Fibroblast of mammary gland (primary cell): ENCODE data around the gene PHLDA1.

Experiments
- DNase-seq: peaks from one replicate; pipeline ENCODE4 v3.0.0-alpha.2; 2010; ENCODE audit warnings: low read depth
- H3K4me3 ChIP-seq: 2 replicates; pipeline ENCODE4 v1.5.1; 2011; ENCODE audit warnings: low read depth, mild to moderate bottlenecking, low read length, moderate library complexity; ENCODE audit not compliant: control insufficient read depth
- TF ChIP-seq, protein P1 (sequence below): conservative IDR thresholded peaks from 2 replicates; pipeline ENCODE4 v1.5.1; 2011; ENCODE audit warnings: low read depth, low read length, inconsistent platforms; ENCODE audit not compliant: control insufficient read depth, insufficient read depth

Gene PHLDA1

DNA sequence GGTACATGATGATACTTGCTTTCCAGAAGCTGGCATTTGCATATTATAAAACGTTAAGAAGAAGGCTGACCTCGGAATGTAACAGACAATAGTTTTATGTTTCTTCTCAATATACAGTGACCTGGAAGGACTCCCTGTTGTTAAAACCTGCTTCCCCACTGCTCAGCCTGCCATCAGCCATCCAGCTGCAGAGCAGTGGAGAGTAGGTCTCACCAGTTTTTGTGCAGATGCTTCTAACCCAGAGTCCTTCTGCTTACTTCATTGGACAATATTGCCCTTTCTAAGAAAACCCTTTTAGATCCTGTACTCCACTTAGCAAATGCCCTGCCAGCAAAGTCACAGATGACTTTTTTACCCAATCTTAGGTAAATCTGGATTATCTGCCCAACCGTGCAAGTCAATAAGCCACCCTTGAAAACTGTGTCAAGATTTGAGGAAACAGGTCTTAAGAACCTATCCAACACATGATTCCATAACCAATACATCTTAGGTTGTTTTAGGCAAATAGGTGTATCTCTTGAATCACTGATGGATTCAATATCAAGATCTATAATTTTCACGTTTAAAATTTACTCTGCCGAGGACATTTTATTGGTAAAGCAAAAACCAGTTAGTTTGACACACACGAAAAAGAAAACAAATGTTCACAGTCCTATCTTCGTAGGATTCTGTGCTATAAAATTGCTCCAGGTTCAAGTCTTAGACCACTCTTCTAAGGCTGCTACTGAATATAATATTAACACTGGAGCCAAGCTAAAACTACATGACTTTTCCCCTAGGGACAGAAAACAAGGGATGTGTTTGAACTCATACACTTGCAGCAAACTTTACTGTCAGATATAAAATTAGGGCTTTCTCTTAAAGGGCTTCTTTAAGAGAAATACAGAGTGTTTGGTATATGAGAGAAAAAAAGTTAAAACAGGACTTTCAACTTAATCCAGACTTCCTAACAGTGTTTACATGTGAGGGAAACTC lies 5.7 kb downstream of the PHLDA1 start:
- peak; percentile 82 for DNase-seq
- no peak overlapping the region for H3K4me3 ChIP-seq

DNA sequence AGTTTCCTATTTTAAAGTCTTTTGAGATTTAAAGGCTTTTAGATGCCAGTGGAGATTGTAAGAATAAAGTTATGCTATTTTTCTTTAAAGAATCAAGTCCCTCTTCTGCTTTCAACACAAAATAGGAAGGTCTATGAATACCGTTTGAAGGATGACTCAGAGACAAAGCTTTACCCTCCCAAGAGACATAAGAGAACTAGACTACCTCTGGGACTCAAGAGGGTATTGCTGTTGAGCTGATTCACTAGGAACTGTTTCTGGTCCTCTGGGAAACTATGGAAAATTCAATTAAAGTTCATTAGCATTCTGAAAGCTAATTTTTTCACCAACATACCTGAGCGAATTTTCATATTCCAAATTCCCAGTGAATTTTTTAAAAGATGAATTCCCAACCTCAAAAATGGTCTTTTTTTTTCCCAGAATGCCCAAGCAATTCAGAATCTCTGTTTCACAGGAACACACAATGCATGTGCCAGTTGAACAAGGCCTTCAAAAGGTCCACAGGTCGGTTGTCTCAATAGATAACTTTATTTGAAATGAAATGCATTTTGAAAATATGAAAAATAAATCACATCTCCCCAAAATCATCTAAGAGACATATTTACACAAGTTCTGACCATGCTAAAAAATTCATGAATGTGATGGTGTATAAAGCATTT lies 6.5 kb downstream of the PHLDA1 start:
- peak; percentile 97 for DNase-seq
- TF ChIP-seq, protein P1, sequence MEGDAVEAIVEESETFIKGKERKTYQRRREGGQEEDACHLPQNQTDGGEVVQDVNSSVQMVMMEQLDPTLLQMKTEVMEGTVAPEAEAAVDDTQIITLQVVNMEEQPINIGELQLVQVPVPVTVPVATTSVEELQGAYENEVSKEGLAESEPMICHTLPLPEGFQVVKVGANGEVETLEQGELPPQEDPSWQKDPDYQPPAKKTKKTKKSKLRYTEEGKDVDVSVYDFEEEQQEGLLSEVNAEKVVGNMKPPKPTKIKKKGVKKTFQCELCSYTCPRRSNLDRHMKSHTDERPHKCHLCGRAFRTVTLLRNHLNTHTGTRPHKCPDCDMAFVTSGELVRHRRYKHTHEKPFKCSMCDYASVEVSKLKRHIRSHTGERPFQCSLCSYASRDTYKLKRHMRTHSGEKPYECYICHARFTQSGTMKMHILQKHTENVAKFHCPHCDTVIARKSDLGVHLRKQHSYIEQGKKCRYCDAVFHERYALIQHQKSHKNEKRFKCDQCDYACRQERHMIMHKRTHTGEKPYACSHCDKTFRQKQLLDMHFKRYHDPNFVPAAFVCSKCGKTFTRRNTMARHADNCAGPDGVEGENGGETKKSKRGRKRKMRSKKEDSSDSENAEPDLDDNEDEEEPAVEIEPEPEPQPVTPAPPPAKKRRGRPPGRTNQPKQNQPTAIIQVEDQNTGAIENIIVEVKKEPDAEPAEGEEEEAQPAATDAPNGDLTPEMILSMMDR: no peak
- H3K4me3 ChIP-seq: no peak overlapping the region

More for the DNA sequence above, 5.7 kb downstream of the PHLDA1 start:
- TF ChIP-seq, protein P1: no peak

DNA sequence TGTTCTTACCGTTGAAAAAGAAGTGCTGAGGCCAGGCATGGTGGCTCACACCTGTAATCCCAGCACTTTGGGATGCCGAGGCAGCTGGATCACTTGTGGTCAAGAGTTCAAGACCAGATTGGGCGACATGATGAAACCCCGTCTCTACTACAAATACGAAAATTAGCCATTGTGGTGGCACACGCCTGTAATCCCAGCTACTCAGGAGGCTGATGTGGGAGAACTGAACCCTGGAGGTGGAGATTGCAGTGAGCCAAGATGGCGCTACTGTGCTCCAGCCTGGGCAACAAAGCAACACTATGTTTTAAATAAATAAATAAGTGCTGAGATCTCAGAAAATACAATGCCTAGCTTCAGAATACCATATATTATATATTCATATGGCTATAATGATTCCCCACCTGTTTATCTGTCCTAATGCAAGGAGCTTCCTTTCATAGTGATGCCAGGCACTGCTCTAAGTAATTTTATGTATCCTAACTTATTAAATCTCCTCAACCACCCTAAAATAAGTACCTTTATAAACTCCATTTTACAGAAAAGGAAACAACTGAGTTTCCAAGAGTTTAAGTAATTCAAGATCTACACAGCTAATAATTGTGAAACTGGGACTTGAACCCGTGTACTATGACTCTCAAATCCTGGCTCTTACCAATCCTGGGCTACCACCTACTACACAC lies 7.3 kb downstream of the PHLDA1 start:
- TF ChIP-seq, protein P1: no peak

DNA sequence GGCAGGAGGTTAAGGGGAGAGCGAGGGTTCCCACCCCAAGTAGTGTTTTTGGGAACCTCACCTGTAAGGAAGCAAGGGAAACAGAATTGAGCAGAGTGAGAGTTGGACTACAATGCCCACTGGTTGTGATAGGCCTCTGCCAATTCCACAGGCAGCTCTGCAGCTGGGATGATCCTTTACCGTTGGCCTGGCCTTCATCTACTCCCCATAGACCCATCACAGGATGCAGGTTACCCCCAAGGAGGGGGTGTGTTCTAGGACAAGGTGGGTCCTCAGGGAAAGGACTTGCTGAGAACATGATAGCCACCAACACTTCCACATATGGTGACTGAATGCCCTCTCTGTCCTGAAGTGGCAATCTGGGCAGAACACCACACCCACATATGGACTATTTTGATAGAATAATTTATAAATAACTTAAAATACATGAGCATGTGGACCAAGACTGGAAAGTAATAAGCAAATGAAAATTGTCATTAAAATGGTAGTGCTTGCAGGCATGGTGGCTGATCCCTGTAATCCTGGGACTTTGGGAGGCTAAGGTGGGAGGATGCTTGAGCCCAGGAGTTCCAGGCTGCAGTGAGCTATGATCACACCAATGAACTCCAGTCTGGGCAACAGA lies 8.4 kb downstream of the PHLDA1 start:
- no peak overlapping the region for H3K4me3 ChIP-seq
- DNase-seq: no peak
- TF ChIP-seq, protein P1: no peak

More for the DNA sequence above, 7.3 kb downstream of the PHLDA1 start:
- peak; percentile 41 for DNase-seq
- no peak overlapping the region for H3K4me3 ChIP-seq

DNA sequence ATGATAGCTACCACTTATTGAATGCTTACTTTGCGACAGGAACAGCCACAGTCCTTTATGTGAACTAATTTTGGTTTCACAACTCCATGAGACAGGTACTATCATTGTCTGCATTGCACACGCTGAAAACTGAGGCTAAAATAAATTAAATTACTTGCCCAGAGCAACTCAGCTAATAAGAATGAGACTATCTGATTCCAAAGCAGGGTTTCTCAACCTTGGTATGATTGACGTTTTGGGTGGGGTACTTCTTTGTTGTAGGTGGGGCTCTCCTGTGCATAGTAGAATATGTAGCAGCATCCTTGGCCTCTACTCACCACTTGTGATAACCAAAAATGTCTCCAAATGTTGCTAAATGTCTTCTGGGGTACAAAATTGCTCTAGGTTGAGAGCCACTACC lies 9.1 kb downstream of the PHLDA1 start:
- TF ChIP-seq, protein P1: no peak

More for the DNA sequence above, 9.1 kb downstream of the PHLDA1 start:
- no peak for DNase-seq
- no peak overlapping the region for H3K4me3 ChIP-seq
